Ramos (cell line): ENCODE measurements around the gene CAP2.

Experiments
- in situ Hi-C: fragments of 300-500 bp; cut with MboI; formaldehyde crosslinking; loops from one replicate; pipeline ENCODE4 v1.14.3; 2022; ENCODE audit warnings: low sequenced_read_pairs; ENCODE audit not compliant: unreplicated experiment

CAP2 gene

GRCh38 chr6:17392978-17393891 lies at the start of gene CAP2:
CAP2 (plus strand) TSS chr6:17393595; CDS start chr6:17421556, 27,961 bp downstream.
- in situ Hi-C loops: no loop called here

- in situ Hi-C loops: no loop called here
Observed at GRCh38 chr6:17347012-17347411, 46.4 kb upstream of the CAP2 start.

- in situ Hi-C loops: no loop called here
Observed at GRCh38 chr6:17349427-17349826, 44.0 kb upstream of the CAP2 start.

- in situ Hi-C loops: no loop called here
Observed at GRCh38 chr6:17352302-17352701, 41.1 kb upstream of the CAP2 start.

GRCh38 chr6:17353440-17354175 lies 39.8 kb upstream of the CAP2 start:
- in situ Hi-C loops: no loop called here

- in situ Hi-C loops: no loop called here
Observed at GRCh38 chr6:17354700-17355403, 38.5 kb upstream of the CAP2 start.

- in situ Hi-C loops: no loop called here
Observed at GRCh38 chr6:17355404-17355774, 38.0 kb upstream of the CAP2 start.

GRCh38 chr6:17358515-17358914 lies 34.9 kb upstream of the CAP2 start:
- in situ Hi-C loops: no loop called here

- in situ Hi-C loops: no loop called here
Observed at GRCh38 chr6:17360564-17360963, 32.8 kb upstream of the CAP2 start.

GRCh38 chr6:17361013-17361412 lies 32.4 kb upstream of the CAP2 start:
- in situ Hi-C loops: no loop called here

GRCh38 chr6:17365961-17366360 lies 27.4 kb upstream of the CAP2 start:
- in situ Hi-C loops: no loop called here

- in situ Hi-C loops: no loop called here
Observed at GRCh38 chr6:17367868-17368267, 25.5 kb upstream of the CAP2 start.

- in situ Hi-C loops: no loop called here
Observed at GRCh38 chr6:17381424-17382147, 11.8 kb upstream of the CAP2 start.

GRCh38 chr6:17385660-17386059 lies 7.7 kb upstream of the CAP2 start:
- in situ Hi-C loops: no loop called here

- in situ Hi-C loops: no loop called here
Observed at GRCh38 chr6:17388365-17388764, 5.0 kb upstream of the CAP2 start.

GRCh38 chr6:17389274-17389847 lies 4.0 kb upstream of the CAP2 start:
- in situ Hi-C loops: no loop called here

GRCh38 chr6:17390276-17390675 lies 3.1 kb upstream of the CAP2 start:
- in situ Hi-C loops: no loop called here

GRCh38 chr6:17391976-17392375 lies 1.4 kb upstream of the CAP2 start:
- in situ Hi-C loops: no loop called here

GRCh38 chr6:17393892-17394631 lies 667 bp downstream of the CAP2 start:
- in situ Hi-C loops: no loop called here
